H9 (cell line): ENCODE measurements around the gene CHCHD3. TPM values are rescaled to one million over a fixed set of nuclear protein-coding genes. Genes with fewer than 3 reads are reported as not detected.

Experiments used
- DNase-seq: peaks from one replicate; pipeline ENCODE4 v3.0.0-alpha.2; 2017
- H2AFZ ChIP-seq: one replicate; pipeline ENCODE4 v1.6.1; 2013; ENCODE audit warnings: mild to moderate bottlenecking, low read length, control low read depth, moderate library complexity
- H2AK5ac ChIP-seq: 2 replicates; pipeline ENCODE4 v1.6.1; 2013; ENCODE audit warnings: low read length, control low read depth, mixed read lengths; ENCODE audit not compliant: insufficient read length
- H2BK120ac ChIP-seq: one replicate; pipeline ENCODE4 v1.6.1; 2013; ENCODE audit warnings: low read depth, mild to moderate bottlenecking, low read length, control low read depth, inconsistent platforms; ENCODE audit not compliant: poor library complexity, severe bottlenecking
- H2BK12ac ChIP-seq: 2 replicates; pipeline ENCODE4 v1.6.1; 2013; ENCODE audit warnings: low read length, control low read depth, mixed read lengths, low read depth; ENCODE audit not compliant: insufficient read length
- H2BK15ac ChIP-seq: 2 replicates; pipeline ENCODE4 v1.6.1; 2013; ENCODE audit warnings: low read depth, low read length, control low read depth
- H2BK20ac ChIP-seq: one replicate; pipeline ENCODE4 v1.6.1; 2013; ENCODE audit warnings: low read depth, mild to moderate bottlenecking, low read length, control low read depth, inconsistent platforms; ENCODE audit not compliant: poor library complexity, severe bottlenecking
- H2BK5ac ChIP-seq: 2 replicates; pipeline ENCODE4 v1.6.1; 2013; ENCODE audit warnings: low read length, control low read depth, mixed read lengths; ENCODE audit not compliant: insufficient read length
- H3K14ac ChIP-seq: 2 replicates; pipeline ENCODE4 v1.6.1; 2013; ENCODE audit warnings: low read length, control low read depth; ENCODE audit not compliant: insufficient read depth
- H3K18ac ChIP-seq: 2 replicates; pipeline ENCODE4 v1.6.1; 2013; ENCODE audit warnings: low read depth, mild to moderate bottlenecking, mixed read lengths, low read length, control low read depth; ENCODE audit not compliant: insufficient read length
- H3K23ac ChIP-seq: 2 replicates; pipeline ENCODE4 v1.6.1; 2013; ENCODE audit warnings: low read length, control low read depth, mixed read lengths, low read depth; ENCODE audit not compliant: insufficient read length
- H3K23me2 ChIP-seq: 2 replicates; pipeline ENCODE4 v1.6.1; 2013; ENCODE audit warnings: low read depth, mild to moderate bottlenecking, mixed read lengths, low read length, control low read depth; ENCODE audit not compliant: insufficient read length, poor library complexity, severe bottlenecking
- H3K27ac ChIP-seq: 2 replicates; pipeline ENCODE4 v1.5.1; 2013; ENCODE audit warnings: low read length, control low read depth, mixed read lengths, low read depth; ENCODE audit not compliant: insufficient read length
- H3K27me3 ChIP-seq: 2 replicates; pipeline ENCODE4 v1.6.1; 2013; ENCODE audit warnings: low read length, control low read depth, inconsistent platforms; ENCODE audit not compliant: insufficient read depth
- H3K4ac ChIP-seq: 2 replicates; pipeline ENCODE4 v1.6.1; 2013; ENCODE audit warnings: low read depth, mild to moderate bottlenecking, control low read depth, inconsistent platforms, low read length, moderate library complexity
- H3K4me1 ChIP-seq: 2 replicates; pipeline ENCODE4 v1.6.1; 2013; ENCODE audit warnings: low read length, control low read depth, inconsistent platforms; ENCODE audit not compliant: insufficient read depth
- H3K4me2 ChIP-seq: 2 replicates; pipeline ENCODE4 v1.6.1; 2013; ENCODE audit warnings: low read length, control low read depth, mixed read lengths; ENCODE audit not compliant: insufficient read length, insufficient read depth
- H3K56ac ChIP-seq: 2 replicates; pipeline ENCODE4 v1.6.1; 2013; ENCODE audit warnings: low read depth, mild to moderate bottlenecking, mixed read lengths, low read length, control low read depth; ENCODE audit not compliant: insufficient read length
- H3K79me1 ChIP-seq: 2 replicates; pipeline ENCODE4 v1.6.1; 2013; ENCODE audit warnings: low read depth, mild to moderate bottlenecking, moderate library complexity, low read length, control low read depth, inconsistent platforms; ENCODE audit not compliant: insufficient read depth, poor library complexity, severe bottlenecking
- H3K79me2 ChIP-seq: 2 replicates; pipeline ENCODE4 v1.6.1; 2013; ENCODE audit warnings: low read length, control low read depth, inconsistent platforms; ENCODE audit not compliant: insufficient read depth
- H3K9ac ChIP-seq: 2 replicates; pipeline ENCODE4 v1.6.1; 2013; ENCODE audit warnings: low read length, control low read depth, mixed read lengths; ENCODE audit not compliant: insufficient read length; ENCODE audit errors: extremely low read depth
- H3K9me3 ChIP-seq: one replicate; pipeline ENCODE4 v1.6.1; 2013; ENCODE audit warnings: low read depth, low read length, inconsistent platforms; ENCODE audit not compliant: control insufficient read depth
- H3T11ph ChIP-seq: one replicate; pipeline ENCODE4 v1.6.1; 2013; ENCODE audit warnings: mild to moderate bottlenecking, low read length, control low read depth, inconsistent platforms
- H4K20me1 ChIP-seq: one replicate; pipeline ENCODE4 v1.6.1; 2013; ENCODE audit not compliant: control insufficient read depth, insufficient read length, insufficient read depth
- H4K5ac ChIP-seq: 2 replicates; pipeline ENCODE4 v1.6.1; 2013; ENCODE audit warnings: low read depth, mild to moderate bottlenecking, mixed read lengths, low read length, control low read depth; ENCODE audit not compliant: insufficient read length
- H4K8ac ChIP-seq: replicated peaks from 2 replicates; pipeline ENCODE4 v1.6.1; 2013; ENCODE audit warnings: low read length, control low read depth, mixed read lengths, low read depth; ENCODE audit not compliant: insufficient read length
- H4K91ac ChIP-seq: 2 replicates; pipeline ENCODE4 v1.6.1; 2013; ENCODE audit warnings: low read depth, mild to moderate bottlenecking, moderate library complexity, mixed read lengths, low read length, control low read depth; ENCODE audit not compliant: insufficient read length
- H3K27ac Mint-ChIP-seq, 3 experiments: 2 replicates in 2 of 3; 3 replicates in 1 of 3; pipeline ENCODE4 v1.8.0; 2020 to 2021; ENCODE audit warnings: mixed read lengths in 3 of 3, mild to moderate bottlenecking in 1 of 3, moderate library complexity in 1 of 3
- H3K27me3 Mint-ChIP-seq: 2 replicates; pipeline ENCODE4 v1.8.0; 2021; ENCODE audit warnings: low read depth, mild to moderate bottlenecking, moderate library complexity, mixed read lengths
- H3K36me3 Mint-ChIP-seq, 3 experiments: 2 replicates in 2 of 3; 3 replicates in 1 of 3; pipeline ENCODE4 v1.8.0; 2020 to 2021; ENCODE audit warnings: low read depth in 3 of 3, mixed read lengths in 3 of 3; ENCODE audit not compliant: insufficient read depth in 1 of 3
- H3K4me1 Mint-ChIP-seq, 2 experiments: 2 replicates each; pipeline ENCODE4 v1.8.0; 2020; ENCODE audit warnings: mixed read lengths in 2 of 2
- H3K4me3 Mint-ChIP-seq, 2 experiments: 2 replicates in 1 of 2; 3 replicates in 1 of 2; pipeline ENCODE4 v1.8.0; 2020 to 2021; ENCODE audit warnings: mild to moderate bottlenecking in 2 of 2, mixed read lengths in 2 of 2, moderate library complexity in 1 of 2
- H3K9me3 Mint-ChIP-seq, 2 experiments: 2 replicates in 1 of 2; 3 replicates in 1 of 2; pipeline ENCODE4 v1.8.0; 2020; ENCODE audit warnings: mild to moderate bottlenecking in 2 of 2, mixed read lengths in 2 of 2, moderate library complexity in 1 of 2
- WGBS: extraction: QIAGEN DNeasy Blood & Tissue Kit; methylation state at CpG from one replicate; pipeline ENCODE4 v1.1.7; 2013; ENCODE audit warnings: missing lambda C conversion rate, low lambda C conversion rate, mixed read lengths; ENCODE audit not compliant: insufficient read length; ENCODE audit errors: extremely low coverage; 5-methylcytosine and 5-hydroxymethylcytosine counted together
- total RNA-seq: library from RNA; stranded (reverse); gene quantifications from 2 replicates; pipeline ENCODE4 v1.2.1, GENCODE V29; 2021
- TF ChIP-seq, protein P1 (sequence below): fragments of 200-600 bp; sonication (generic); conservative IDR thresholded peaks from 3 replicates; pipeline ENCODE4 v1.8.0; 2021; ENCODE audit warnings: antibody characterized with exemption, mild to moderate bottlenecking

Gene CHCHD3
- total RNA-seq, 1 experiment from 2014 or later: 104 TPM

DNA sequence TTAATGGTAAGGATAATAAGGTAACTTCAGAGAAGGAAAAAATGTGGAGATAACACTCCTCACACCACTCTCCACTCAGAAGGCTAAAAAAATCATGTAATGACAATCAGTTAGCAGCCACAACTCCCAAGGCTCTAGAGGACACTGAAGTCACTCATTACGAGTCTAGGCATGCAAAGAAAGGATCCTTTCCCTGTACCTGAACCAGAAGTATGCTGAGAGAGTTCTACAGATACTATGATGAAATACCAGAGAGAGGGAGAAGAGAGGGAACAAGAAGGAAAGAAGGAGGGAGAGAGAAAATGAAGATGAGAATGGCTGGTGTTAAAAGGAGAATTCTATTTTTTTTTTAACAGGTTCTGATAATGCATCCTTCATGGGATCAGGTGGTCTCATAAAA, 281.4 kb downstream of the CHCHD3 start:
- H3K18ac ChIP-seq: no peak overlapping the region
- H3K23ac ChIP-seq: no peak overlapping the region
- H3K9me3 ChIP-seq: no peaks in the 10 kb centered on the region
- H3K27me3 ChIP-seq: no peaks in the 10 kb centered on the region
- no peak overlapping the region for H2BK15ac ChIP-seq
- no peak overlapping the region for H2BK20ac ChIP-seq
- Mint-ChIP-seq H3K36me3 (peaks cover 0 to 7% (median 0%) of the 10 kb centered on the region in 3 experiments; a peak in 2 of 7 replicates), H3K4me1 (peaks cover 3 to 4% of the 10 kb centered on the region in 2 experiments), H3K27ac (peak overlapping the region in 2 of 3 experiments; percentile 83; a peak in 3 of 7 replicates), H3K27me3 (no peaks in the 10 kb centered on the region; the same call in 1 of the 2 replicates), H3K9me3 (no peaks in the 10 kb centered on the region), H3K4me3 (no peak overlapping the region)
- H3K23me2 ChIP-seq: no peaks in the 10 kb centered on the region
- no peak overlapping the region for H3K4ac ChIP-seq
- no peak overlapping the region for H2BK12ac ChIP-seq
- H2BK120ac ChIP-seq: no peak overlapping the region
- H2AFZ ChIP-seq: no peak overlapping the region
- H2AK5ac ChIP-seq: no peak overlapping the region
- H3K9ac ChIP-seq: no peak overlapping the region
- no peak overlapping the region for H4K5ac ChIP-seq
- no peaks in the 10 kb centered on the region for H4K20me1 ChIP-seq
- no peak overlapping the region for H4K8ac ChIP-seq
- H3K79me2 ChIP-seq: no peaks in the 10 kb centered on the region
- H3K4me1 ChIP-seq: no peaks in the 10 kb centered on the region
- no peak for DNase-seq
- no peak overlapping the region for H3K56ac ChIP-seq
- TF ChIP-seq, protein P1, sequence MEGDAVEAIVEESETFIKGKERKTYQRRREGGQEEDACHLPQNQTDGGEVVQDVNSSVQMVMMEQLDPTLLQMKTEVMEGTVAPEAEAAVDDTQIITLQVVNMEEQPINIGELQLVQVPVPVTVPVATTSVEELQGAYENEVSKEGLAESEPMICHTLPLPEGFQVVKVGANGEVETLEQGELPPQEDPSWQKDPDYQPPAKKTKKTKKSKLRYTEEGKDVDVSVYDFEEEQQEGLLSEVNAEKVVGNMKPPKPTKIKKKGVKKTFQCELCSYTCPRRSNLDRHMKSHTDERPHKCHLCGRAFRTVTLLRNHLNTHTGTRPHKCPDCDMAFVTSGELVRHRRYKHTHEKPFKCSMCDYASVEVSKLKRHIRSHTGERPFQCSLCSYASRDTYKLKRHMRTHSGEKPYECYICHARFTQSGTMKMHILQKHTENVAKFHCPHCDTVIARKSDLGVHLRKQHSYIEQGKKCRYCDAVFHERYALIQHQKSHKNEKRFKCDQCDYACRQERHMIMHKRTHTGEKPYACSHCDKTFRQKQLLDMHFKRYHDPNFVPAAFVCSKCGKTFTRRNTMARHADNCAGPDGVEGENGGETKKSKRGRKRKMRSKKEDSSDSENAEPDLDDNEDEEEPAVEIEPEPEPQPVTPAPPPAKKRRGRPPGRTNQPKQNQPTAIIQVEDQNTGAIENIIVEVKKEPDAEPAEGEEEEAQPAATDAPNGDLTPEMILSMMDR: no peak
- H3T11ph ChIP-seq: no peak overlapping the region
- H3K27ac ChIP-seq: no peak overlapping the region
- no peak overlapping the region for H3K14ac ChIP-seq
- WGBS: no CpG with 5 or more reads among the region's 1 CpG
- no peak overlapping the region for H2BK5ac ChIP-seq
- H3K4me2 ChIP-seq: no peak overlapping the region
- no peaks in the 10 kb centered on the region for H3K79me1 ChIP-seq
- H4K91ac ChIP-seq: no peak overlapping the region
